ENCODE results near the gene TMEM59L. TPM values are rescaled to one million over a fixed set of nuclear protein-coding genes. Genes with fewer than 3 reads are reported as not detected.
A peak's percentile ranks its signal among the peaks of the same experiment; 100 is the strongest.
"Not testable (repeated sequence)": the region's sequence is repeated elsewhere in the genome, so short reads cannot be mapped to it uniquely, and the experiment has no call there.

Gene TMEM59L
- total and polyA plus RNA-seq, 2 of the 13 experiments (the other 11 are each of a cell fraction or from before 2014, with no cell fraction given), result 0.97 to 5.5 TPM

- in situ Hi-C loops (cut with HindIII; ENCODE audit: extremely low pct_ligation_motif_present, low pct_unique_long_range_greater_than_20kb); H3K27ac ChIP-seq (ENCODE audit: extremely low read length, insufficient read depth, low read length); DNase-seq (ENCODE audit: low spot score); H3K27me3 ChIP-seq (ENCODE audit: control insufficient read depth in 1 of 2, insufficient read depth in 2 of 2, low read length in 2 of 2); CTCF ChIA-PET (ENCODE audit: low intra/inter-chr PET ratio, low total read pairs); FAIRE-seq; H3K4me2 ChIP-seq (ENCODE audit: low read depth, low read length); BruUV-seq (replicated peaks); ATAC-seq; POLR2A ChIA-PET; H2AFZ ChIP-seq (ENCODE audit: low read length); intact Hi-C loops (cut with micrococcal nuclease; ENCODE audit: unreplicated experiment); H3K9ac ChIP-seq (ENCODE audit: insufficient read depth, low read depth, low read length); H3K9me3 ChIP-seq (ENCODE audit: low read length); H3K4me3 ChIP-seq (replicated peaks in 1 of 3; ENCODE audit: insufficient read depth in 1 of 3, low read depth in 2 of 3, low read length in 3 of 3): not testable (repeated sequence)
- H3K4me1 ChIP-seq (ENCODE audit: insufficient read depth, low read length), result peaks cover 28% of the 10 kb centered on the region
- peaks cover 34% of the 10 kb centered on the region for H3K79me2 ChIP-seq (ENCODE audit: insufficient read depth, low read length)
- 97% methylated on average over 15 of the region's 15 CpGs for WGBS (ENCODE audit: low lambda C conversion rate)
- TF ChIP-seq ZKSCAN1 (IDR thresholded peaks at IDR 0.05; ENCODE audit: low read length), result 0 out of 2 replicates have a peak, but pooled peaks have one; percentile 64
- H4K20me1 ChIP-seq (ENCODE audit: insufficient read depth, low read length), result peaks cover 28% of the 10 kb centered on the region
- H3K36me3 ChIP-seq (replicated peaks in 1 of 2; ENCODE audit: control insufficient read depth in 1 of 2, insufficient read depth in 2 of 2, low read length in 2 of 2), result peaks cover 17 to 42% of the 10 kb centered on the region in 2 experiments; a peak in 4 of 5 replicates
These were observed 11.8 kb upstream of the TMEM59L start for GRCh38 chr19:18600692-18601397.

GRCh38 chr19:18601875-18602274 is 10.8 kb upstream of the TMEM59L start:
- peaks cover 34% of the 10 kb centered on the region for H3K79me2 ChIP-seq (ENCODE audit: insufficient read depth, low read length)
- no peak overlapping the region for H3K9ac ChIP-seq (ENCODE audit: insufficient read depth, low read depth, low read length)
- H4K20me1 ChIP-seq (ENCODE audit: insufficient read depth, low read length), result peaks cover 26% of the 10 kb centered on the region
- no peak overlapping the region for H3K27ac ChIP-seq (ENCODE audit: extremely low read length, insufficient read depth, low read length)
- intact Hi-C loops (cut with micrococcal nuclease; ENCODE audit: unreplicated experiment) (no loop called here), in situ Hi-C loops (cut with HindIII; ENCODE audit: extremely low pct_ligation_motif_present, low pct_unique_long_range_greater_than_20kb) (no loop called here)
- CTCF ChIA-PET (ENCODE audit: low intra/inter-chr PET ratio, low total read pairs), result no interaction called here
- DNase-seq (ENCODE audit: low spot score), result no peak
- POLR2A ChIA-PET, result interaction anchor here (0.6 kb wide), 1 partner anchor 59 kb away, joined by 5 read pairs; no protein-coding TSS in a partner anchor
- FAIRE-seq, result no peak
- peaks cover 17 to 32% of the 10 kb centered on the region in 2 experiments; a peak in 3 of 5 replicates for H3K36me3 ChIP-seq (replicated peaks in 1 of 2; ENCODE audit: control insufficient read depth in 1 of 2, insufficient read depth in 2 of 2, low read length in 2 of 2)
- no peak for ATAC-seq
- no TSS peak for BruUV-seq (replicated peaks)
- 94% methylated on average over 4 of the region's 4 CpGs for WGBS (ENCODE audit: low lambda C conversion rate)
- no peak overlapping the region for H3K4me3 ChIP-seq (replicated peaks in 1 of 3; ENCODE audit: insufficient read depth in 1 of 3, low read depth in 2 of 3, low read length in 3 of 3)
- H3K4me1 ChIP-seq (ENCODE audit: insufficient read depth, low read length), result peaks cover 28% of the 10 kb centered on the region
- H3K9me3 ChIP-seq (ENCODE audit: low read length), result no peaks in the 10 kb centered on the region
- H2AFZ ChIP-seq (ENCODE audit: low read length), result no peak overlapping the region
- no peaks in the 10 kb centered on the region; a peak in 1 of 5 replicates for H3K27me3 ChIP-seq (ENCODE audit: control insufficient read depth in 1 of 2, insufficient read depth in 2 of 2, low read length in 2 of 2)
- no peak overlapping the region for H3K4me2 ChIP-seq (ENCODE audit: low read depth, low read length)
- TF ChIP-seq U2AF2 (IDR thresholded peaks at IDR 0.05; ENCODE audit: low read depth, low read length) (no peak), CCAR2 (optimal IDR thresholded peaks at IDR 0.05; ENCODE audit: low read depth, low read length) (no peak), GPN1 (CRISPR knock-in tag; IDR thresholded peaks at IDR 0.05; ENCODE audit: borderline replicate concordance) (no peak), TAF1 (CRISPR knock-in tag; IDR thresholded peaks at IDR 0.05) (no peak), SIX1 (CRISPR knock-in tag; IDR thresholded peaks at IDR 0.05; ENCODE audit: borderline replicate concordance) (no peak), FOXP4 (CRISPR knock-in tag; IDR thresholded peaks at IDR 0.05) (no peak), ZNF33A (CRISPR knock-in tag; IDR thresholded peaks at IDR 0.05; ENCODE audit: borderline replicate concordance) (no peak), HMGXB3 (CRISPR knock-in tag; IDR thresholded peaks at IDR 0.05; ENCODE audit: borderline replicate concordance) (no peak), ZNF468 (CRISPR knock-in tag; IDR thresholded peaks at IDR 0.05) (no peak)
